ENCODE data around the gene FBXL19.
"Not testable (repeated sequence)": the region's sequence is repeated elsewhere in the genome, so short reads cannot be mapped to it uniquely, and the experiment has no call there.

The FBXL19 gene

GRCh38 chr16:30923554-30924075, at the start of gene FBXL19:
TSS of gene FBXL19 (plus strand) at chr16:30923572. CDS start at chr16:30925755, 2,183 bp downstream.
- no peak for DNase-seq

GRCh38 chr16:30874244-30874820, 49.0 kb upstream of the FBXL19 start:
- no peak for DNase-seq

GRCh38 chr16:30874821-30875717, 48.3 kb upstream of the FBXL19 start:
- peak; percentile 90 for DNase-seq

- peak; percentile 20 for DNase-seq
Observed at GRCh38 chr16:30875871-30876801, 47.2 kb upstream of the FBXL19 start.

- no peak for DNase-seq
Observed at GRCh38 chr16:30876867-30877266, 46.5 kb upstream of the FBXL19 start.

GRCh38 chr16:30882429-30883310, 40.7 kb upstream of the FBXL19 start:
- DNase-seq = no peak

- no peak for DNase-seq
Observed at GRCh38 chr16:30884760-30885159, 38.6 kb upstream of the FBXL19 start.

GRCh38 chr16:30885196-30885595, 38.2 kb upstream of the FBXL19 start:
- DNase-seq = no peak

- DNase-seq = no peak
Observed at GRCh38 chr16:30886145-30886544, 37.2 kb upstream of the FBXL19 start.

- DNase-seq = no peak
Observed at GRCh38 chr16:30887927-30888326, 35.4 kb upstream of the FBXL19 start.

- no peak for DNase-seq
Observed at GRCh38 chr16:30888856-30889499, 34.4 kb upstream of the FBXL19 start.

- DNase-seq = no peak
Observed at GRCh38 chr16:30889721-30890120, 33.7 kb upstream of the FBXL19 start.

- DNase-seq = not testable (repeated sequence)
Observed at GRCh38 chr16:30891043-30891823, 32.1 kb upstream of the FBXL19 start.

- no peak for DNase-seq
Observed at GRCh38 chr16:30892670-30893416, 30.5 kb upstream of the FBXL19 start.

- DNase-seq = no peak
Observed at GRCh38 chr16:30893417-30893743, 30.0 kb upstream of the FBXL19 start.

- DNase-seq = peak; percentile 84
Observed at GRCh38 chr16:30893744-30894539, 29.4 kb upstream of the FBXL19 start, which contains the start of gene BCL7C. TSS of gene BCL7C (minus strand) at chr16:30894077. CDS start at chr16:30893944, 133 bp downstream.

- DNase-seq = no peak
Observed at GRCh38 chr16:30894540-30895368, 28.6 kb upstream of the FBXL19 start.

Data from CD4-positive, alpha-beta T cell treated with Interleukin-15 for 1 hour (primary cell).